Lower lobe of right lung (tissue), 2 donors: ENCODE results near the gene EDIL3. TPM values are rescaled to one million over a fixed set of nuclear protein-coding genes. Genes with fewer than 3 reads are reported as not detected.

ENCODE experiments used
- ATAC-seq, 2 donors: fragments of 200-7000 bp; cut with Tn5 transposase; one replicate each; pipeline ENCODE4 v1.9.1; 2020 to 2022; ENCODE audit warnings: mild to moderate bottlenecking in 2 of 2, moderate library complexity in 2 of 2
- DNase-seq: peaks from one replicate; pipeline ENCODE4 v3.0.0-alpha.2; 2020
- H3K27ac ChIP-seq: fragments of 200-600 bp; one replicate; pipeline ENCODE4 v1.8.0; 2022
- H3K27me3 ChIP-seq: fragments of 200-600 bp; one replicate; pipeline ENCODE4 v1.8.0; 2022; ENCODE audit warnings: low read depth
- H3K36me3 ChIP-seq: fragments of 200-600 bp; one replicate; pipeline ENCODE4 v1.8.0; 2022; ENCODE audit warnings: mild to moderate bottlenecking
- H3K4me1 ChIP-seq: fragments of 200-600 bp; one replicate; pipeline ENCODE4 v1.8.0; 2022
- H3K4me3 ChIP-seq: fragments of 200-600 bp; one replicate; pipeline ENCODE4 v1.8.0; 2022; ENCODE audit warnings: mild to moderate bottlenecking
- H3K9me3 ChIP-seq: fragments of 200-600 bp; one replicate; pipeline ENCODE4 v1.8.0; 2022
- CTCF ChIP-seq: fragments of 200-600 bp; IDR thresholded peaks from one replicate; pipeline ENCODE4 v1.8.0; 2022; ENCODE audit warnings: antibody characterized with exemption, mild to moderate bottlenecking
- intact Hi-C: fragments of 100-400 bp; cut with DNase I; formaldehyde crosslinking; loops from one replicate; pipeline ENCODE4 v1.11.0; 2022
- total RNA-seq: library from RNA; stranded (reverse); fragmentation: NEBNext Ultra II Directional; extraction: Animal tissue kit (Norgen Biotek cat#: 25700); gene quantifications from one replicate; pipeline ENCODE4 v1.2.1, GENCODE V29; 2021
- donor health status: DM: no; HTN: yes; CAD: no; lungs with severe emphysema.

EDIL3 gene
- total RNA-seq, 1 donor from 2014 or later = 17.0 TPM

GRCh38 chr5:83924171-83924570 is 460.5 kb downstream of the EDIL3 start:
- ATAC-seq (no peak), DNase-seq (no peak)
- Histone ChIP-seq H3K36me3 (no peaks in the 10 kb centered on the region), H3K27ac (no peak overlapping the region), H3K9me3 (no peaks in the 10 kb centered on the region), H3K4me3 (no peak overlapping the region), H3K27me3 (no peaks in the 10 kb centered on the region), H3K4me1 (peaks cover 7% of the 10 kb centered on the region)
- intact Hi-C loops = no loop called here
- TF ChIP-seq CTCF = no peak

- no peak overlapping the region for H3K27ac ChIP-seq
- intact Hi-C loops = no loop called here
- H3K4me1 ChIP-seq = peaks cover 7% of the 10 kb centered on the region
- no peak for TF ChIP-seq CTCF
- no peaks in the 10 kb centered on the region for H3K36me3 ChIP-seq
- no peaks in the 10 kb centered on the region for H3K9me3 ChIP-seq
- DNase-seq = no peak
- no peak for ATAC-seq
- no peaks in the 10 kb centered on the region for H3K27me3 ChIP-seq
- no peak overlapping the region for H3K4me3 ChIP-seq
Measured at GRCh38 chr5:83922699-83923098, 462.0 kb downstream of the EDIL3 start.

GRCh38 chr5:83921666-83922193 is 462.9 kb downstream of the EDIL3 start:
- Histone ChIP-seq H3K4me1 (peaks cover 7% of the 10 kb centered on the region), H3K4me3 (no peak overlapping the region), H3K9me3 (no peaks in the 10 kb centered on the region), H3K27ac (no peak overlapping the region), H3K36me3 (no peaks in the 10 kb centered on the region), H3K27me3 (no peaks in the 10 kb centered on the region)
- intact Hi-C loops = no loop called here
- no peak for TF ChIP-seq CTCF
- DNase-seq (no peak), ATAC-seq (no peak)

- ATAC-seq = no peak
- no peak for TF ChIP-seq CTCF
- DNase-seq = no peak
- Histone ChIP-seq H3K27ac (no peak overlapping the region), H3K4me1 (no peaks in the 10 kb centered on the region), H3K36me3 (no peaks in the 10 kb centered on the region), H3K4me3 (no peak overlapping the region), H3K9me3 (no peaks in the 10 kb centered on the region), H3K27me3 (no peaks in the 10 kb centered on the region)
- intact Hi-C loops = no loop called here
Measured at GRCh38 chr5:83919071-83920041, 465.3 kb downstream of the EDIL3 start.

GRCh38 chr5:83917261-83917908 is 467.3 kb downstream of the EDIL3 start:
- Histone ChIP-seq H3K27me3 (no peaks in the 10 kb centered on the region), H3K4me1 (no peaks in the 10 kb centered on the region), H3K36me3 (no peaks in the 10 kb centered on the region), H3K9me3 (no peaks in the 10 kb centered on the region), H3K27ac (no peak overlapping the region), H3K4me3 (no peak overlapping the region)
- no peak for TF ChIP-seq CTCF
- DNase-seq (no peak), ATAC-seq (no peak)
- intact Hi-C loops = no loop called here
